Heart left ventricle (tissue), 16 donors: Measurements from ENCODE around the gene CCDC136. TPM values are rescaled to one million over a fixed set of nuclear protein-coding genes. Genes with fewer than 3 reads are reported as not detected.

Source experiments
- ATAC-seq, 4 donors: fragments of 200-7000 bp; cut with Tn5 transposase; one replicate each; pipeline ENCODE4 v1.9.1; 2020 to 2022; ENCODE audit warnings: moderate library complexity in 4 of 4, mild to moderate bottlenecking in 3 of 4, moderate number of reproducible peaks in 1 of 4
- DNase-seq, 5 donors: peaks; one replicate each; pipeline ENCODE4 v3.0.0-alpha.2; 2020
- H3K27ac ChIP-seq, 12 donors: fragments of 200-600 bp; sonication (generic) in 4 of 12; one replicate each; pipeline versions ENCODE4 v1.5.0 to v1.8.0; 2016 to 2022; ENCODE audit warnings: mild to moderate bottlenecking in 2 of 12
- H3K27me3 ChIP-seq, 9 donors: fragments of 200-600 bp; sonication (generic) in 2 of 9; one replicate each; pipeline versions ENCODE4 v1.5.1 to v1.8.0; 2016 to 2022; ENCODE audit warnings: mild to moderate bottlenecking in 3 of 9
- H3K36me3 ChIP-seq, 9 donors: fragments of 200-600 bp; sonication (generic) in 2 of 9; one replicate each; pipeline versions ENCODE4 v1.5.0 to v1.8.0; 2018 to 2022; ENCODE audit warnings: mild to moderate bottlenecking in 2 of 9
- H3K4me1 ChIP-seq, 12 donors: fragments of 200-600 bp; sonication (generic) in 4 of 12; one replicate each; pipeline versions ENCODE4 v1.5.0 to v1.8.0; 2016 to 2022; ENCODE audit warnings: mild to moderate bottlenecking in 3 of 12
- H3K4me3 ChIP-seq, 12 donors: fragments of 200-600 bp; sonication (generic) in 4 of 12; one replicate each; pipeline versions ENCODE4 v1.5.0 to v1.8.0; 2017 to 2022; ENCODE audit warnings: mild to moderate bottlenecking in 9 of 12, moderate library complexity in 4 of 12
- H3K9me3 ChIP-seq, 12 donors: fragments of 200-600 bp; sonication (generic) in 4 of 12; one replicate each; pipeline versions ENCODE4 v1.5.0 to v1.8.0; 2016 to 2022; ENCODE audit warnings: mild to moderate bottlenecking in 1 of 12
- CTCF ChIP-seq, 12 donors: fragments of 200-600 bp; sonication (generic) in 4 of 12; IDR thresholded peaks; one replicate each; pipeline versions ENCODE4 v1.5.0 to v1.8.0; 2018 to 2022; ENCODE audit warnings: antibody characterized with exemption in 12 of 12, mild to moderate bottlenecking in 5 of 12
- POLR2A ChIP-seq, 2 donors: fragments of 450-650 bp; IDR thresholded peaks; one replicate each; pipeline ENCODE4 v1.6.1; 2017; ENCODE audit warnings: antibody characterized with exemption in 2 of 2, mild to moderate bottlenecking in 2 of 2, moderate library complexity in 2 of 2
- WGBS, 4 donors: extraction: QIAGEN DNeasy Blood & Tissue Kit in 2 of 4; methylation state at CpG; one replicate each; pipeline versions ENCODE4 v1.1.5 to v1.1.7; 2013 to 2018; 5-methylcytosine and 5-hydroxymethylcytosine counted together
- intact Hi-C, 10 donors: fragments of 100-400 bp; cut with DNase I; formaldehyde crosslinking; loops; one replicate each; pipeline versions ENCODE4 v1.11.1 to v1.14.2; 2022
- polyA plus RNA-seq, 2 donors: library from polyadenylated mRNA; stranded (reverse); fragments of 200-250 nt; gene quantifications; one replicate each; pipeline ENCODE4 v1.2.3, GENCODE V29; 2013
- total RNA-seq, 9 donors: library from RNA; depleted of rRNA in 2 of 9; stranded (reverse); fragments of >200 nt in 2 of 9; fragmentation: NEBNext Ultra II Directional in 3 of 9; extraction: Animal tissue kit (Norgen Biotek cat#: 25700) in 3 of 9; gene quantifications; one replicate each; pipeline versions ENCODE4 v1.1.0 to v1.2.4, GENCODE V29; 2016 to 2023
- donor health status: ischemic (EF 13 %, LVEDD 7.1; RV severe dilation, severe dysfunction).
- donor health status: healthy with polysubstance abuse.
- donor health status: DM: no; HTN: yes; CAD: no.
- donor health status: DM: no; HTN: no; CAD: no.
- donor health status: ischemic (EF 25% LVEDD 6.9; RV normal size, moderate dysfunction).
- donor health status: ischemic (EF 25% LVEDD 5.7; RV mildly dilated, moderate dysfunction).
- donor health status: healthy.
- donor health status: DM: yes; HTN: yes; CAD: no.
- donor health status: ischemic (EF 35%, LVEDD 5.7; RV mildly dilated, moderate dysfunction).
- donor health status: nonischemic (EF 11% LVEDD 7.7; RV severe dilation, severe dysfunction).
- donor health status: DM: yes; HTN: yes; CAD: no.
- donor health status: PGD.
- donor health status: ischemic (EF 29% LVEDD 5.4; RV normal size, mild dysfunction).
- donor health status: nonischemic (EF 23%, LVEDD 6.1; RV moderate dilation, normal function).

CCDC136 gene
- total and polyA plus RNA-seq, 11 donors, result 6.4 to 22.8 (median 10.4) TPM

- ATAC-seq (peak in 2 of 4 donors; percentile 1), DNase-seq (no peak)
- Histone ChIP-seq H3K27ac (no peak overlapping the region), H3K4me3 (no peak overlapping the region), H3K4me1 (peaks cover 0 to 4% (median 0%) of the 10 kb centered on the region in 12 donors), H3K9me3 (no peaks in the 10 kb centered on the region), H3K27me3 (no peaks in the 10 kb centered on the region), H3K36me3 (peaks cover 4 to 100% (median 97%) of the 10 kb centered on the region in 9 donors)
- TF ChIP-seq CTCF (IDR thresholded peaks at IDR 0.05) (no peak), POLR2A (IDR thresholded peaks at IDR 0.05) (no peak)
- intact Hi-C loops, result no loop called here
- WGBS, 4 donors, result 83 to 90% (median 85%) methylated on average over 28 to 31 of the region's 31 CpGs
Measured at GRCh38 chr7:128848289-128849155, 56.8 kb downstream of the CCDC136 start.

GRCh38 chr7:128849156-128849515, 57.4 kb downstream of the CCDC136 start:
- no peak for DNase-seq
- Histone ChIP-seq H3K4me1 (peaks cover 0 to 4% (median 0%) of the 10 kb centered on the region in 12 donors), H3K36me3 (peaks cover 4 to 100% (median 97%) of the 10 kb centered on the region in 9 donors), H3K27me3 (no peaks in the 10 kb centered on the region), H3K27ac (peak overlapping the region in 1 of 12 donors; percentile 31), H3K4me3 (no peak overlapping the region), H3K9me3 (no peaks in the 10 kb centered on the region)
- no peak for ATAC-seq
- TF ChIP-seq POLR2A (IDR thresholded peaks at IDR 0.05), result no peak
- no peak for TF ChIP-seq CTCF (IDR thresholded peaks at IDR 0.05)
- WGBS, 4 donors, result 81 to 96% (median 93%) methylated on average over 13 to 16 of the region's 16 CpGs
- intact Hi-C loops, result no loop called here

- H3K27ac ChIP-seq, result no peak overlapping the region
- H3K4me1 ChIP-seq, result peaks cover 0 to 3% (median 0%) of the 10 kb centered on the region in 12 donors
- DNase-seq (no peak), ATAC-seq (no peak)
- WGBS, 4 donors, result 93 to 95% (median 94%) methylated on average over 15 to 18 of the region's 18 CpGs
- intact Hi-C loops, result no loop called here
- H3K9me3 ChIP-seq, result no peaks in the 10 kb centered on the region
- H3K36me3 ChIP-seq, result peaks cover 4 to 100% (median 97%) of the 10 kb centered on the region in 9 donors
- H3K27me3 ChIP-seq, result no peaks in the 10 kb centered on the region
- no peak overlapping the region for H3K4me3 ChIP-seq
- TF ChIP-seq CTCF (IDR thresholded peaks at IDR 0.05) (no peak), POLR2A (IDR thresholded peaks at IDR 0.05) (no peak)
Measured at GRCh38 chr7:128849804-128850490, 58.2 kb downstream of the CCDC136 start.
